HG02981 (cell line): Measurements from ENCODE around the gene MCTP1.

Experiments
- ATAC-seq: cut with Tn5 transposase; IDR thresholded peaks from one replicate; pipeline ENCODE4 v1.9.1; 2021; ENCODE audit warnings: mild to moderate bottlenecking, moderate library complexity; ENCODE audit not compliant: unreplicated experiment

MCTP1 gene

DNA sequence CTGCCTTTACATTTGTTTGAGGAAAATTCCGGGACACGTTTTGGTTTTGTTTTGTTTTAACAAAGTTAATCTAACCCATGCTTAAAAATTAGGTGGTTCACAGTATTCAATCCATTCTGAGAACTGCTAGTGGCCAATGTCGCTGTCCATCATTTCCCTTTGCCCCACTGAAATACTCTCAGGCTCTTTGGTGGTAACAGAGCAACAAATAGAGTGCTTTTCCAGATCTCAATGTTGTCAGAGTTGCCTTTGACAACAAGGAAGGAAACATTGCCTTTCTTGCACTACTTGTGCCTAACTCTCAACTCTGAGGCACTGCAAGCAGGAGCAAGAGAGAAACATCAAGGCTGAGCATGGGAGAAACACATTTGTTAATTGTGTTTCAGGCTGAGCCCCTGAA lies 154.0 kb downstream of the MCTP1 start:
- ATAC-seq = no peak

- ATAC-seq = no peak
Measured at GRCh38 chr5:95124731-95125130, 160.2 kb downstream of the MCTP1 start.

DNA sequence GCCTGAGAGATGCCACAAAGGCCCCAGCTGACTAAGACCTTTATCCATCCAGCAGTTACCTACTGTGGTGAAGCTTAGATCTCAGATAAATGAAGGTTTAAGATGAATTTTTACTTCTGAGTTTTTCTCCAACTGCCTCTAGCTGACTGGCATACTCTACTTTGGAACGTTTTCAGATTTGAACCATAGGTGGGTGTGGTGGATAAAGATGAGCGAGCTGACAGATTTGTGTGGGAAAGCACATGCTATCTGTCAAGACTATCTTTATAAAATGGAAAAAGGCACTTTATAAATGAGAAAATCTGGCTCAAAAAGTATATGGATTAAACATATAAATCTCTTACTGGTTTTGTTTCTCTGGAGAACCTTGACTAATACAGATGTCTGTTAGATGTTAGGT lies 160.8 kb downstream of the MCTP1 start:
- ATAC-seq = no peak

GRCh38 chr5:95114902-95115301 lies 170.0 kb downstream of the MCTP1 start:
- no peak for ATAC-seq

- ATAC-seq = no peak
Measured at GRCh38 chr5:95114305-95114704, 170.6 kb downstream of the MCTP1 start.

DNA sequence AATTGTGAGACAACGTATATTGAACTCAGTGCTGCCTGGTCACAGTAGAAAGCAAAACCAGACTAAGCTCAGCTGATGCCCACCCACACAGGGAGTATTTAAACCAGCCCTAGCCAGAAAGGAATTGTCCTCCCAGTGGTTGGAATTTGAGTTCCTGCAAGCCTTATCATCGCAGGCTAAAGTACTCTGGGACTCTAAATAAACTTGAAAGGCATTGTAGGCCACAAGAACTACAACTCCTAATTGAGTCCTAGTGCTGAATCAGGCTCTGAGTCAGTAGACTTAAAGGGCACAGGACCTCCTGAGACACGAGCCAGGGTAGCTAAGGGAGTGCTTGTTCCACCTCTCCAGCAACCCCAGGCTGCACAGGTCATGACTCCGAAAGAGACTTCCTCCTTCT lies 171.4 kb downstream of the MCTP1 start:
- no peak for ATAC-seq

GRCh38 chr5:95111141-95111540 lies 173.8 kb downstream of the MCTP1 start:
- no peak for ATAC-seq

GRCh38 chr5:95110118-95110517 lies 174.8 kb downstream of the MCTP1 start:
- no peak for ATAC-seq

GRCh38 chr5:95107138-95107537 lies 177.8 kb downstream of the MCTP1 start:
- no peak for ATAC-seq

DNA sequence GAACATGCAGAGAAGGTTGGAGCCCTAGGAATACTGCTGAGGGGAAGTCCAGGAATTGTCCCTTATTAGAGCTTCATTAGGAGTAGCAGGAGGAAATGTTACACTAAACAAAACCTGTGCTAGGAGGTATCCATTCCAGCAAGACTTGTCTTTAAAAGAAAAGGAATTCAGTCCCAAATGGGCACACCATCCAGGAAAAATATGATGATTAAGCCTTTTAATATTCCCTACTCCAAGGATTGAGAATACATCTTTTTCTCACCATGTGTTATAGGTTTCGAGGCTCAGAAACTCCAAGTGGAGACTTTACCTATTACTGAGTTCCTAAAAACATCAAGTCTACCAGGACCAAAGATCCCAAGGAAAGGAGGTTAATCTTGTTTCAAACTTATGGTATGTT lies 179.3 kb downstream of the MCTP1 start:
- ATAC-seq = no peak

DNA sequence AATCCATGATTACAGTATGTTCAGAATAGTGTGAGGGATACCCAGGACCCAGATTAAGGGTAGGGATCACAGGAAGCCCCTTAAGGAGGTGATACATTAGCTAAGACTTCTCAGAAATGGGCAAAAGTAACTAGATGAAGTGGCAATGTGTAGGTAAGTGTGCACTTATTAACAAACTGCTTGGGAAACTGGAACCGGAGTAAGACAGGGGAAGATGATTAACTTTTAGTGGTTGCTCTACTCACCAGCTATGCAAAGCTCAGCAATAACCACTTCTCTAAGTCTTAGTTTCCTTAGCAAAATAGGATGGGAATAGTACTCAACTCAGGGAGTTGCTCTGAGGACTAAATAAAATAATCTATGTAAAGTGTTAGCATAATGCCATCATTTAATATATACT lies 182.2 kb downstream of the MCTP1 start:
- peak; percentile 98 for ATAC-seq

DNA sequence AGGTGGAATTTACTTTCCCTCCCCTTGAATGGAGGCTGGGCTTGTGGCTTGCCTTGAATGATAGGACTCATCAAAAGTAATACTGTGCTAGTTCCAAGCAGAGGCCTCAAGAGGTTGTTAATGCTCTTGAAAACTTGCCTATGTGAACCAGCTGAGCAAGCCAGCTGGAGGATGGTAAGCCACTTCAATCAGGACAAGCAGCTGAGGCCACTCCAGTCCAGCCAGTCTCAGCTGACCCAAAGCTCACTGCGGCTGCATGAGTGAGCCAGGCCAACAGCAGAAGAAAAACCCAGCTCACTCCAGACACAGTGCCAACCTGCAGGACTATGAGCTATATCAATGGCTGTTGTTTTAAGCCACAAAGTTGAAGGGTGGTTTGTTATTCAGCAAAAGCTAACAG lies 182.8 kb downstream of the MCTP1 start:
- peak; percentile 33 for ATAC-seq

DNA sequence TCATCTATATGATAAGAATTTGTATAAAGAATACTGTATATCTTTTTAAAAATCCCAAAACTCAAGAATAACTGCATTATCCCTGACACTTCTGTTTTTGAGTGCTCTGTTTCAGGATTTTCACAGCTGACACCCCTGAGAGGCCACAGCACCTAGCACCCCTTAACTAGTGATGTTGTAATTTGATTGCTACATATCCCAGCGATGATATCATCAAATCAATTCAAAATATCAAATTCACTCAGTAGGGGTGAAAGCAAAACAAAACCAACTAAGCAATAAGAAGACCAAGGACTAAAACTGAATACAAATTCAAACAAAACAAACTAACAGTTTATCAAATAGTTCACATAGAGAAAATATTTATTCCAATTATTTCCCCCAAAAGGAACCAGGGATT lies 184.3 kb downstream of the MCTP1 start:
- ATAC-seq = no peak

GRCh38 chr5:95098012-95098411 lies 186.9 kb downstream of the MCTP1 start:
- ATAC-seq = no peak

DNA sequence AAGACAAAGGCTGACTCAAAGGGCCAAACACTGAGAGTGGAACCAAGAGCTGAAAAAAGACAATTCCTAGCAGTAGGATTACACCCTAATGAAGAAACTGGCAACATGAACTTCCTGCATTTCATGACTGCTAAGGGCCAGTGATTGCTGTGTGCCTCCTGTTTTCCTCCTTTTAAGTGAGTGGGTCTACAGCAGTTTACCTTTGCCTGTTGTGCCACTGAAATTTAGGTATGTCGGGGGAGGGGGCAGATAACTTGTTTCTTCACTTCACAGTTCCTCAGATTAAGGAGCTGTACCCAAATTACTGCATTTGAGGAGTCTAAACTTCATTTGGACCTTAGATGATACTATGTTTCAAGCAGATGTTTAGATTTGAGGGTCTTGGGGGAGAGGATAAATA lies 191.7 kb downstream of the MCTP1 start:
- no peak for ATAC-seq

- ATAC-seq = no peak
Measured at GRCh38 chr5:95090774-95091173, 194.1 kb downstream of the MCTP1 start.

DNA sequence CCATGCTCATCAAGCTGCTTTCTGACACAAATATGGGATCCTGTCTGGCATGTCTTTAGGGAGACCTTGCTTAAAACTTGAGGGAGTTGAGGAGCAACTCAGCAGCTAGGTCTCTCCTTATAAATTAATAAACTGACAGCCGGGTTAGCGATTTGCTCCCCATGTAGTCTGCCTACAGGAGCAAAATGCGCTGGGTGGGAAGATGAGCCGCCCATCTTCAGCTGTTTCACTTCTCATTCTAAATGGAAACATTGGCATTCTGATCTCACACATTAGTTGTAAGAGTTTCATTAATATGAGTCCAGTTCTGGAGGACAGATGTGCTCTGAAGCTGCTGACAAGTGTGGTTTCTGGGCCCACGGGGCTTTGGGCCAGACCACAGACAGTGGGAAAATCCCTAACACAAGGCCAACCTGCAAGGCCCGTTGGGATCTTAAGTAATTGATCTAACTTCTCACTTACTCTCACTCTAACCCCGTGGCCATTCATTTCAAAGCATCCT lies 197.0 kb downstream of the MCTP1 start:
- ATAC-seq = peak; percentile 74

- peak; percentile 43 for ATAC-seq
Measured at GRCh38 chr5:95086927-95087815, 197.7 kb downstream of the MCTP1 start.

DNA sequence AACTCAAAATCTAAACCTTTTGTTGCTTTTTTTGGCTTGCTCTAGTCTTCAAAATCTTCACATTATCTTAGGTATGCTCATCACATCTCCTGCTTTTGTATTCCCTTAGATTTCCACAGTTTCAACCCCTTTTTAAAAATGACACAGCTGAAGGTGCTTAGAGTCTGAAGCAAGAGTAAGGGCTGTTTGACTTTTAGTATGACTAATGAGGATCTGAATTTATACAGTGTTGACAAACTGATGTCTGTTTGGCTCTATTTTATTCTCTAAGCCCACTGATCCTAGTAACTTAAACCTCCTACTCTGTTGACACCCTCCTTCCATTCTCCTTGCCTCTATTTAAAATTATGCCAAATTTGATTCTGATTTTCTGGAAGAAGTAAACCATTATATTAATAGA lies 200.1 kb downstream of the MCTP1 start:
- no peak for ATAC-seq

- ATAC-seq = no peak
Measured at GRCh38 chr5:95083606-95084005, 201.3 kb downstream of the MCTP1 start.

- ATAC-seq = no peak
Measured at GRCh38 chr5:95081982-95082381, 202.9 kb downstream of the MCTP1 start.

- peak; percentile 87 for ATAC-seq
Measured at GRCh38 chr5:95081500-95081960, 203.4 kb downstream of the MCTP1 start.

DNA sequence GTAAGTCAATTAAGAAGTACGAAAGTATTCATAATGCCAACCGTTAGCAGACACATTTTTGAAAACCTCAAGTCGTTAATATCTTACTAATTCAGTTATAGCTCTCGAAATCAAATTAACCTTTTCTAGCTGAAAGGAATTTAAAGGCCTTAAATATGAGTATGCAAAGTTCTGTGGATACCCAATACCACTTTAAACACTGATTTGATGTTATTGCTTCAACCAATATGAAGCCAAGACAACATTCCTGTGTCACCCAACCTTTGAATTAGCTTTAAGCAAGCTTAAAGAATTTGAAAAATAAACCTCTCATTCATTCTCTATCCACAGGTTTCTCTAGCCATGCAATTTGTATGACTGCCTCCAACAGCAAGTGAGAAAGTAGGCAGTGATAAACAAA lies 204.5 kb downstream of the MCTP1 start:
- ATAC-seq = no peak
